Endothelial cell of umbilical vein (primary cell): Measurements from ENCODE around the gene METTL24.

Source experiments
- CTCF ChIP-seq, 2 donors: IDR thresholded peaks; 1 replicate in 1 of 2; 2 replicates in 1 of 2; pipeline ENCODE4 v1.5.1; 2011; ENCODE audit warnings: low read length in 2 of 2, mild to moderate bottlenecking in 2 of 2, moderate library complexity in 2 of 2, control low read depth in 1 of 2, inconsistent platforms in 1 of 2, low read depth in 1 of 2; ENCODE audit not compliant: insufficient read depth in 1 of 2; ENCODE audit errors: extremely low read depth in 1 of 2
- EZH2 ChIP-seq: IDR thresholded peaks from 2 replicates; pipeline ENCODE4 v1.6.1; 2012; ENCODE audit warnings: borderline replicate concordance, low read depth, mild to moderate bottlenecking, moderate library complexity, low read length, inconsistent platforms; ENCODE audit not compliant: severe bottlenecking
- GATA2 ChIP-seq: IDR thresholded peaks from 2 replicates; pipeline ENCODE4 v1.7.0; 2011; ENCODE audit warnings: low read depth, mild to moderate bottlenecking, moderate library complexity, mixed read lengths, low read length; ENCODE audit not compliant: insufficient read length, insufficient read depth
- JUN ChIP-seq: IDR thresholded peaks from 2 replicates; pipeline ENCODE4 v1.6.1; 2011; ENCODE audit warnings: borderline replicate concordance, low read depth; ENCODE audit not compliant: insufficient read length, insufficient read depth
- MYC ChIP-seq: IDR thresholded peaks from one replicate; pipeline ENCODE4 v1.6.1; 2011; ENCODE audit warnings: mild to moderate bottlenecking, low read depth, low read length
- POLR2A ChIP-seq: IDR thresholded peaks from 2 replicates; pipeline ENCODE4 v1.6.1; 2012; ENCODE audit warnings: low read depth, mild to moderate bottlenecking, control low read depth, low read length
- POLR2AphosphoS5 ChIP-seq: IDR thresholded peaks from 2 replicates; pipeline ENCODE4 v1.6.1; 2012; ENCODE audit warnings: low read depth, mild to moderate bottlenecking, control low read depth, low read length, moderate library complexity; ENCODE audit not compliant: insufficient read depth

DNA sequence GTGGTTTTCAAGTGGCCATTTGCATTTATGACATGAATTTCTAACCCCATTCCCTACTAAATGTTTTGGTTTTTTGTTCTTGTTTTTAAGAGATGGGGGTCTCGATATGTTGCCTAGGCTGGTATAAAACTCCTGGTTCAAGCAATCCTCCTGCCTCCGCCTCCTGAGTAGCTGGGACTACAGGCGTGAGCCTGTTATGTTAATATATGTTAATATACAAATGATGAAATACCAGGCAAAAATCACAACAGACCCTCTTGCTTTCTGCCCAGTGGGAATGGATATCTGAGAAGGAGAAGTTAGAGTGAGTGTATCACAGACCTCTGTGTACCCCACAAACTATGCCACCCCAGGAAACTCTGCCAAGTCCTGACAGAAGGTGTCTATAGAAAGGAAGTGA, 111.8 kb downstream of the METTL24 start:
- TF ChIP-seq CTCF (IDR thresholded peaks at IDR 0.05; ENCODE audit: extremely low read depth in 1 of 2, insufficient read depth in 1 of 2, low read depth in 1 of 2, low read length in 2 of 2) (no peak), POLR2A (no peak), MYC (no peak), JUN (no peak), POLR2AphosphoS5 (no peak), GATA2 (no peak), EZH2 (no peak)
